ENCODE data around the gene AHCY. TPM values are rescaled to one million over a fixed set of nuclear protein-coding genes. Genes with fewer than 3 reads are reported as not detected.
"Not testable (repeated sequence)": the region's sequence is repeated elsewhere in the genome, so short reads cannot be mapped to it uniquely, and the experiment has no call there.

AHCY gene
- total RNA-seq, result 37.4 TPM
- 104 TPM for polyA plus RNA-seq

DNA sequence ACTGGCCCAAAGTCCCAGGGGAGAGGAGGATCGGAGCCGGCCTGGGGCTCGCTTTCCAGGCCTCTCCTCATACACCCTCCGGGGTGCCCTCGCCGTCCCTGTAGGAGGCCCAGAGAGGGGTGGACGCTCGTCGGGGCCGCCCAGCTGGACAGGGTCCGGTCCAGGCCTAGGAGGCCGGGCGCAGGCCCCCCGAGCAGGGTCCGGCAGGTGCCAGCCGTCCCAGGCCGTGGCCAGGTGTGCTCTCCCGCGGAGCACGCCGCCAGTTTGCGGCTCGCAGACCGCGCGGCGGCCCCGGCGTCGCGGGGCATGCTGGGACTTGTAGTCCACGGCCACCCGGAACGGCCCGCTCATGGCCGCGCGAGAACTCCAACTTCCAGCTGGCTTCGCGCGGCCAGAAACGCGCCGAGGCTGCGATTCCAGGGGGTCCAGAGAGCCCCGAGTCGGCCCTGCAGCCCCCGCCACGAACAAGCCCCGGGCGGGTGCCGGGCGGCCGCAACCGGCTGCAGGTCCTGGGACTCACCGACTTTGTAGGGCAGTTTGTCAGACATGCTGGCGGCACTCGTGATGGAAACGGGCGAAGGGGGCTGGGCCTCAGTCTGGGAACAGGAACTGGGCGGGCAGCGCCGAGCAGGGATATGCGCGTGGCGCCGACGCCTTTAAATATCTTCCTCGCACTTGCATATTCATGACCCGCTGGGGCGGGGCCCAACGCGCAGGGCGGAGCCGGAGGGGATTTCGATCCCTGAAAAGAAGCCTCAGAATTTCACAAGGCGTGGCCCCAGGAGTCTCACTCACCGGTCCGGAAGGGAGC is at the start of gene AHCY:
Gene AHCY, minus strand, starts transcription at position 633 of the 811 bp plus-strand sequence. Its CDS starts 85 bp downstream, at position 548.
- H3K27ac ChIP-seq (ENCODE audit: low read depth), result peak within 1 kb of the TSS; percentile 91
- H3K36me3 ChIP-seq (ENCODE audit: insufficient read depth), result no peaks in the 10 kb centered on the region
- peak within 1 kb of the TSS; percentile 84 for H3K4me3 ChIP-seq (ENCODE audit: low read depth, low read length)
- no peaks in the 10 kb centered on the region for H3K4me1 ChIP-seq (ENCODE audit: insufficient read depth)
- WGBS, result under 1% methylated on average over 79 of the region's 79 CpGs
- DNase-seq (ENCODE audit: extremely low spot score), result peak; percentile 89

DNA sequence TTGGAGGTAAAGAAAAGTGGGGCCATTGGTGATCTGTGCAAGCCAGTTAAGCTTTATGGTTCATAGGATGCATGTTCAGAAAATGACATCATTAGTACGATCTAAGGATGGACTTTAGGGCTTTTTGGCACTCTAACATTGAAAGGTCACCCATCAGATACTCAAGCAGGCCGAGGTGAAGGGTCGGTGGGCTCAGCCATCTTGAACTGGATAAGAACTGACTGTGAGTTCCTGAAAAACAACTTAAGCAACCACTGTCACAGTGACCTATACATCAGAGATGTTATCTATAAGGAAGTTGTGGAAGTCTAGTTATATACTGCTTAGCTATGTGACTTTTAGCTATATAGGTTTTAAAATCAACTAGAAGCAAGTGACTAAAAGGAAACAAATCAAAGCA is 46.9 kb upstream of the AHCY start:
- H3K4me3 ChIP-seq (ENCODE audit: low read depth, low read length), result no peak overlapping the region
- DNase-seq (ENCODE audit: extremely low spot score), result no peak
- 60% methylated on average over 3 of the region's 3 CpGs for WGBS
- H3K36me3 ChIP-seq (ENCODE audit: insufficient read depth), result no peaks in the 10 kb centered on the region
- no peak overlapping the region for H3K27ac ChIP-seq (ENCODE audit: low read depth)
- no peaks in the 10 kb centered on the region for H3K4me1 ChIP-seq (ENCODE audit: insufficient read depth)

DNA sequence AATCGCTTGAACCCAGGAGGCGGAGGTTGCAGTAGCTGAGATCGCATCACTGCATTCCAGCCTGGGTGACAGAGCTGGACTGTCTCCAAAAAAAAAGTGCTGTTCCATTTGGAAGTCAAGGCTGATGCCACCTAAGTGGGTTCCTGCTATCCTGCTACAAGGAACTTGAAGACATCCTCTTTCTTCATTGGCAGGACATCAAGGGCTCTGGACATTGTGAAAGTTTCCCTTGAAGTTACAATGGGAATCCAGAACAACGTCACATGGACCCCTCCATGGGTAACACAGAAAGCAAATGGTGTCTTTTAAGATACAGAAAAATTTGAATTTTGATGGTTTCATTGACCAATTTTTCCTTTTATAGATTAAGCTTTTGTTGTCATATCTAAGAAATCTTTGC is 44.4 kb upstream of the AHCY start:
- DNase-seq (ENCODE audit: extremely low spot score), result no peak
- Histone ChIP-seq H3K36me3 (ENCODE audit: insufficient read depth) (no peaks in the 10 kb centered on the region), H3K4me1 (ENCODE audit: insufficient read depth) (no peaks in the 10 kb centered on the region), H3K27ac (ENCODE audit: low read depth) (no peak overlapping the region), H3K4me3 (ENCODE audit: low read depth, low read length) (no peak overlapping the region)
- 89% methylated on average over 4 of the region's 4 CpGs for WGBS

DNA sequence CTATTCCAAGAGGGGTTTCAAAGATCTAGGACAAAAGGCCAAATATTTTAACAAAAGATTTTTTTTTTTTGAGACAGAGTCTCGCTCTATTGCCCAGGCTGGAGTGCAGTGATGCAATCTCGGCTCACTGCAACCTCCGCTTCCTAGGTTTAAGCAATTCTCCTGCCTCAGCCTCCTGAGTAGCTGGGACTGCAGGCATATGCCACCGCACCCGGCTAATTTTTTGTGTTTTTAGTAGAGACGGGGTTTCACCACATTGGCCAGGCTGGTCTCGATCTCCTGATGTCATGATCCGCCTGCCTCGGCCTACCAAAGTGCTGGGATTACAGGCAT is 43.3 kb upstream of the AHCY start:
- 96% methylated on average over 9 of the region's 9 CpGs for WGBS
- H3K36me3 ChIP-seq (ENCODE audit: insufficient read depth), result not testable (repeated sequence)

DNA sequence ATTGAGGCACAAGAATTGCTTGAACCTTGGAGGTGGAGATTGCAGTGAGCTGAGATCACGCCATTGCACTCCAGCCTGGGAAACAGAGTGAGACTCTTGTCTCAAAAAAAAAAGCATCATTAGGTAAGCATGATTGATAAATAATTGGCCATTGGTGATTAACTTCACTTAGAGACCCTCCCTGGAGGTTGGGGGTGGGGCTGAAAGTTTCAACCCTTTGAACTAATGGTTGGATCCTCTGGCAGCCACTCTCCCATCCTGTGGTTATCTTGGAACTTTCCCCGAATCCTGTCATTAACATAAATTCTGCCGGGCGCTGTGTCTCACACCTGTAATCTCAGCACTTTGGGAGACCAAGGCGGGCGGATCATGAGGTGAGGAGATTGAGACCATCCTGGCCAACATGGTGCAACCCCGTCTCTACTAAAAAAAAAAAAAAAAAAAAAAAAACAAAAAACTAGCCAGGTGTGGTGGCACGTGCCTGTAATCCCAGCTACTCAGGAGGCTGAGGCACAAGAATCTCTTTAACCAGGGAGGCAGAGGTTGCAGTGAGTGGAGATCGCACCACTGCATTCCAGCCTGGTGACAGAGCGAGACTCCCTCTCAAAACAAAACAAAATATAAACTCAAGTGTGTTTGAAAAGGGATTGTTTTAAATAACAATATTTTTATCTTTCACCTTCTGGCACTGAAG is 42.8 kb upstream of the AHCY start:
- H3K36me3 ChIP-seq (ENCODE audit: insufficient read depth); DNase-seq (ENCODE audit: extremely low spot score); H3K4me3 ChIP-seq (ENCODE audit: low read depth, low read length); H3K27ac ChIP-seq (ENCODE audit: low read depth); H3K4me1 ChIP-seq (ENCODE audit: insufficient read depth): not testable (repeated sequence)
- 87% methylated on average over 10 of the region's 10 CpGs for WGBS

More for the DNA sequence above, 43.3 kb upstream of the AHCY start:
- not testable (repeated sequence) for DNase-seq (ENCODE audit: extremely low spot score); H3K27ac ChIP-seq (ENCODE audit: low read depth); H3K4me1 ChIP-seq (ENCODE audit: insufficient read depth); H3K4me3 ChIP-seq (ENCODE audit: low read depth, low read length)

DNA sequence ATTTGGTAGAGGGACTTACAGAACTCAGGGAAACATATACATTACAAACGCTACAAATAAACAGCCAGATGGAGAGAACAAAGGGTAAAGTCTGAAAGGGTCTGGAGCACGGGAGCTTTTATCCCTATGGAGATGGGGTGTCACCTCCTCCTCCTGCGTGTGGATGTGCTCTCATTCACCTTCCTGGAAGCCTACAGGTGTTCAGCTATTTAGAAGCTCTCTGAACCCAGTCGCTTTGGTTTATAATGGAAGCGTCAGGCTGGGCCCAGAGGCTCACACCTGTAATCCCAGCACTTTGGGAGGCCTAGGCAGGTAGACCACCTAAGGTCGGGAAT is 42.2 kb upstream of the AHCY start:
- no peaks in the 10 kb centered on the region for H3K36me3 ChIP-seq (ENCODE audit: insufficient read depth)
- WGBS, result 80% methylated on average over 6 of the region's 6 CpGs
- no peak overlapping the region for H3K4me3 ChIP-seq (ENCODE audit: low read depth, low read length)
- no peak overlapping the region for H3K27ac ChIP-seq (ENCODE audit: low read depth)
- DNase-seq (ENCODE audit: extremely low spot score), result no peak
- no peaks in the 10 kb centered on the region for H3K4me1 ChIP-seq (ENCODE audit: insufficient read depth)

DNA sequence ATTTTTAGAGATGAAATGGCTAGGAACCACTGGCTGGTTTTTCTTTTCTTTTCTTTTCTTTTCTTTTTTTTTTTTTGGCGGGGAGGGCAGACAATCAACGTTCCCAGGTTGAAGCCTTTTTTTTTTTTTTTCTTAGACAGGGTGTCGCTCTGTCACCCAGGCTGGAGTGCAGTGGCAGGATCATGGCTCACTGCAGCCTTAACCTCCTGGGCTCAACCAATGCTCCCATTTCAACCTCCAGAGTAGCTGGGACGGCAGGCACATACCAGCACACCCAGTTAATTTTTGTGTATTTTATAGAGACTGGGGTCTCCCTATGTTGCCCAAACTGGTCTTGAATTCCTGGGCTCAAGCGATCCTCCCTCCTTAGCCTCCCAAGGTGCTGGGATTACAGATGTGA is 41.1 kb upstream of the AHCY start:
- DNase-seq (ENCODE audit: extremely low spot score), result no peak
- 82% methylated on average over 5 of the region's 5 CpGs for WGBS
- Histone ChIP-seq H3K36me3 (ENCODE audit: insufficient read depth) (no peaks in the 10 kb centered on the region), H3K4me1 (ENCODE audit: insufficient read depth) (no peaks in the 10 kb centered on the region), H3K4me3 (ENCODE audit: low read depth, low read length) (no peak overlapping the region), H3K27ac (ENCODE audit: low read depth) (no peak overlapping the region)

DNA sequence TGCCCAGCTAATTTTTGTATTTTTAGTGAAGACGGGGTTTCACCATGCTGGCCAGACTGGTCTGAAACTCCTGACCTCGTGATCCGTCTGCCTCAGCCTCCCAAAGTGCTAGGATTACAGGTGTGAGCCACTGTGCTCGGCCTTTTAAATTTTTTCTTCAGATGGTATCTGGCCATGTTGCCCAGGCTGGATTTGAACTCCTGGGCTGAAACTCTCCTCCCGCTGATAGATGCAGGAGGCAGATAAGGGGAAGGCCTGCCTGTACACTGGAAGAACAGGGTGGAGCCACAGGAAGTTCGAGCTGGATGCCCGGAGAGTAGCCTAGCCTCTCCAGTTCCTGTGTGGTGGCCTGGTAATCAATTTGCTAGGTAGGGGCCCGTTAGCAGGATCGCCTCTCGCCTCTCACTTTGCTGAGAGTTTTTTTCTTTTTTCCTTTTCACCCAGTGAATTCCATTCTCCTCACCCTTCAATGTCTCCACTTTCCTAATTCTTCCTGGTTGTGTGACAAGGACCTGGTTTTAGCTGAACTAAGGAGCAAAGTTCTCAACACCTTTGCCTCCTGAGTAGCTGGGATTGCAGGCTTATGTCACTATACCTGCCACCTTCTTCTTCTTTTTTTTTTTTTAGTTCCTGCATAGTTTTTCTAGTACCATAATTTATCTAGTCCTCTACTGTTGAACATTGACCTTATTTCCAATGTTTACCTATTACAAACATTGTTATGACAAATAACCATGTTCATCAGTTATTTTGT is 40.5 kb upstream of the AHCY start:
- WGBS, result 78% methylated on average over 10 of the region's 10 CpGs
- Histone ChIP-seq H3K4me1 (ENCODE audit: insufficient read depth) (no peaks in the 10 kb centered on the region), H3K27ac (ENCODE audit: low read depth) (no peak overlapping the region), H3K4me3 (ENCODE audit: low read depth, low read length) (no peak overlapping the region), H3K36me3 (ENCODE audit: insufficient read depth) (no peaks in the 10 kb centered on the region)
- DNase-seq (ENCODE audit: extremely low spot score), result no peak

DNA sequence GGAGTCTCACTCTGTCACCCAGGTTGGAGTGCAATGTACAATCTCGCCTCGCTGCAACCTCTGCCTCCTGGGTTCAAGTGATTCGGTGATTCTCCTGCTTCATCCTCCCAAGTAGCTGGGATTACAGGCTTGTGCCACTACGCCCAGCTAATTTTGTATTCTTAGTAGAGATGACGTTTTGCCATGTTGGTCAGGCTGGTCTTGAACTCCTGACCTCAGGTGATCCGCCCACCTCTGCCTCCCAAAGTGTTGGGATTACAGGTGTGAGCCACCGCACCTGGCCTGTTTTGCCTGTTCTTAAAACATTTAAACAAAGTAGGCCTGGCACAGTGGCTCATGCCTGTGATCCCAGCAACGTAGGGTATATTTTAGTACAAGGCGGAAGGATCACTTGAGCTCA is 38.0 kb upstream of the AHCY start:
- not testable (repeated sequence) for DNase-seq (ENCODE audit: extremely low spot score); H3K27ac ChIP-seq (ENCODE audit: low read depth); H3K4me3 ChIP-seq (ENCODE audit: low read depth, low read length); H3K36me3 ChIP-seq (ENCODE audit: insufficient read depth); H3K4me1 ChIP-seq (ENCODE audit: insufficient read depth)
- WGBS, result 95% methylated on average over 9 of the region's 9 CpGs

DNA sequence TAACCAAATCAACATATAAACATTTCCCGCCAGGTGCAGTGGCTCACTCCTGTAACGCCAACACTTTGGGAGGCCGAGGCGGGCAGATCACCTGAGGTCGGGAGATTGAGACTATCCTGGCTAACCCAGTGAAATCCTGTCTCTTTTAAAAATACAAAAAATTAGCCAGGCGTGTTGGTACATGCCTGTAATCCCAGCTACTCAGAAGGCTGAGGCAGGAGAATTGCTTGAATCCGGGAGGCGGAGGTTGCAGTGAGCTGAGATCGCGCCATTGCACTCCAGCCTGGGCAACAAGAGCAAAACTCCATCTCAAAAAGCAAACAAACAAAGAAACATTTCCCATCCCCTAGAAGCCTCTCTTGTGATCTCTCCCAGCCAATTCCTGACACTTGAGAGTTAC is 37.6 kb upstream of the AHCY start:
- 85% methylated on average over 10 of the region's 10 CpGs for WGBS

DNA sequence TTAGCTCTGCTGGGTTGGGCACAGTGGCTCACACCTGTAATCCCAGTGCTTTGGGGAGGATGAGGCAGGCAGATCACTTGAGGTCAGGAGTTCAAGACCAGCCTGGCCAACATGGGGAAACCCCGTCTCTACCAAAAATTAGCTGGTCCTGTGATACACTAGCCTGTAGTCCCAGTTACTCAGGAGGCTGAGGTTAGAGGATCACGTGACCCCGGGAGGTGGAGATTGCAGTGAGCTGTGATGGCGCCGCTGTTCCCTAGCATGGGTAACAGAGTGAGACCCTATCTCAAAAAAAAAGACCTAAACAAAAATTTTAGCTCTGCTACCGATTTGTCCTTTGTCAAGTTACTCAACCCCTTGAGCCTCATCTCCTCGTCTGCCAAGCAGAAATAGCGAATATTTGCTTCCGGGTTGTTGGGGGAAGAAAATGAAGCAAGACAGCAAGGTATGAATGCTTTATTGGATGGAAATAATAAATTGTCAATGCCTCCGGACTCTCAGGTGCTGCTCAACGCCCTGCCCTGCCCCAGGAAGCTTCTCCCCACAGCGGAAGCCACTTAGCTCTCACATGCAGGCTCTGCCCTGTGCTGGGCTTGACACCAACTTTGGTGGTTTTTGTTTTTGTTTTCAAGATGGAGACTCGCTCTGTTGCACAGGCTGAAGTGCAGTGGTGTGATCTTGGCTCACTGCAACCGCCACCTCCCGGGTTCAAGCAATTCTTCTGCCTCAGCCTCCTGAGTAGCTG is 35.0 kb upstream of the AHCY start:
- Histone ChIP-seq H3K36me3 (ENCODE audit: insufficient read depth) (no peaks in the 10 kb centered on the region), H3K4me1 (ENCODE audit: insufficient read depth) (no peaks in the 10 kb centered on the region), H3K4me3 (ENCODE audit: low read depth, low read length) (no peak overlapping the region), H3K27ac (ENCODE audit: low read depth) (no peak overlapping the region)
- no peak for DNase-seq (ENCODE audit: extremely low spot score)
- 88% methylated on average over 15 of the region's 15 CpGs for WGBS

More for the DNA sequence above, 37.6 kb upstream of the AHCY start:
- not testable (repeated sequence) for DNase-seq (ENCODE audit: extremely low spot score); H3K4me3 ChIP-seq (ENCODE audit: low read depth, low read length); H3K36me3 ChIP-seq (ENCODE audit: insufficient read depth); H3K27ac ChIP-seq (ENCODE audit: low read depth); H3K4me1 ChIP-seq (ENCODE audit: insufficient read depth)

DNA sequence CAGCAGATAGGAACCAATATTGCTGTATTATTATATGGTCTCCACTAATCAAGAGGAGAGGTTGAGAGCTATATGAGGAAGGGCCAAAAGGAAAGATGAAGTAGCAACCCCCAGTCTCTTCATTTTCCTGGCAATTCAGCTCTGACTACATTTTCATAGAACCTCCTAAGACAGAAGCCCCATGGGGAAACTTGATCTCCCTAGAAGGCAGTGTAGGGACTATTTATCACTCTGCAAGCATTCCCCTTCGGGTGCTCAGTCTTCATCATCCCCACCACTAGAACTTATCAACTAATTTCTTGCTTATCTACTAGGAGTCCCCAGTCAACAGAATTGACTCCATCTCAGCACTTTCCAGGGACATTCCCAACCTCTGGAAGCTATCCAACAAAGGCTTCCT is 34.4 kb upstream of the AHCY start:
- 58% methylated on average over 1 of the region's 1 CpG for WGBS
- Histone ChIP-seq H3K36me3 (ENCODE audit: insufficient read depth) (no peaks in the 10 kb centered on the region), H3K4me3 (ENCODE audit: low read depth, low read length) (no peak overlapping the region), H3K4me1 (ENCODE audit: insufficient read depth) (no peaks in the 10 kb centered on the region), H3K27ac (ENCODE audit: low read depth) (no peak overlapping the region)
- no peak for DNase-seq (ENCODE audit: extremely low spot score)

DNA sequence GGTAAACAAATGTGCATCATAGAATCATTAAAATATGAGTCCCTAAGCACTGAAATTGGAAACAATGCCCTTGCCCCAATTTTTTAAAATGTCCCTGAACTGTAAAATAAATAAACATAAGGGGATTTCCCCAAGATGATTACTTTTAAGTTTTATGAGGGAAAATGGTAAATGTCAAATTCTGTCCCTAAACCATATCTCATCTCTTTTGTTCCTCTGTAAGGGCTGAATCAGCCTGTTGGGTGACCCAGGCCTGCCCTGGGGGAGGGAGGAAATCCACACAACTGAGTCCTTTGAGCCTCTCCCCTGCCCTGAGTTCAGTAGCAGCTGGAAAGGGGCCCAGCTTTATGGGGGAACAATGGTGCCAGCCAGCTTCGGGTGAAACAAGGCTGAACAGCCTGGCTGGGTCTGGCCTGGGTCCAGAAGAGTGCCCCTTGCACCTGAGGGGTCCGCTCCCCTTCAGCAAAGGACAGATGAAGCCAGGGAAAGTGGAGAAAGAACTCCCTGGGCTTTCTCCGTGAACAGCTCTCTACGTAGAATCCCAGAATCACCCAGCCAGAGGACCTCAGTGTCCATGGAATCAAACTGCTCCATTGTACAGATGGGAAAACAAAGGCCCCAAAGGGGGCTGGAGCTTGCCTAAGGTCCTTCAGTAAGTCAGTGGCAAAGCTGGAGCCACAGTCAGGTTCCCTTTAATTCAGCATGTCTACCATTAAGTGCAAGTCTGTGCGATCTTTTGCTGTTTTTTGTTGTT is 31.7 kb upstream of the AHCY start:
- Histone ChIP-seq H3K4me1 (ENCODE audit: insufficient read depth) (no peaks in the 10 kb centered on the region), H3K36me3 (ENCODE audit: insufficient read depth) (no peaks in the 10 kb centered on the region), H3K4me3 (ENCODE audit: low read depth, low read length) (no peak overlapping the region), H3K27ac (ENCODE audit: low read depth) (no peak overlapping the region)
- peak; percentile 46 for DNase-seq (ENCODE audit: extremely low spot score)
- WGBS, result 80% methylated on average over 5 of the region's 5 CpGs
